Liver (tissue), 9 donors: ENCODE measurements around the gene DAPK2. TPM values are rescaled to one million over a fixed set of nuclear protein-coding genes. Genes with fewer than 3 reads are reported as not detected.

Experiments
- DNase-seq: peaks from one replicate; pipeline ENCODE4 v3.0.0-alpha.2; 2017; ENCODE audit warnings: low spot score
- H3K27ac ChIP-seq, 2 donors: one replicate each; pipeline ENCODE4 v1.7.0; 2013; ENCODE audit warnings: inconsistent platforms in 2 of 2, low read length in 2 of 2, control low read depth in 1 of 2, low read depth in 1 of 2, mild to moderate bottlenecking in 1 of 2
- H3K27me3 ChIP-seq, 4 donors: one replicate each; pipeline versions ENCODE4 v1.6.1 to v1.7.0; 2013; ENCODE audit warnings: low read length in 3 of 4, inconsistent platforms in 1 of 4, mild to moderate bottlenecking in 1 of 4, moderate library complexity in 1 of 4; ENCODE audit not compliant: control insufficient read depth in 4 of 4, insufficient read depth in 4 of 4
- H3K36me3 ChIP-seq, 4 donors: one replicate each; pipeline versions ENCODE4 v1.6.1 to v1.7.0; 2013; ENCODE audit warnings: low read length in 3 of 4, mild to moderate bottlenecking in 3 of 4, low read depth in 1 of 4, moderate library complexity in 1 of 4; ENCODE audit not compliant: control insufficient read depth in 4 of 4, insufficient read depth in 3 of 4
- H3K4me1 ChIP-seq, 4 donors: one replicate each; pipeline versions ENCODE4 v1.6.1 to v1.7.0; 2013; ENCODE audit warnings: low read length in 3 of 4, mild to moderate bottlenecking in 3 of 4, moderate library complexity in 1 of 4; ENCODE audit not compliant: control insufficient read depth in 4 of 4, insufficient read depth in 4 of 4
- H3K4me3 ChIP-seq, 3 donors: one replicate each; pipeline versions ENCODE4 v1.6.1 to v1.7.0; 2013; ENCODE audit warnings: low read length in 3 of 3, control low read depth in 1 of 3, low read depth in 1 of 3, mild to moderate bottlenecking in 1 of 3
- H3K9ac ChIP-seq, 2 donors: one replicate each; pipeline ENCODE4 v1.7.0; 2013; ENCODE audit warnings: low read length in 2 of 2, mild to moderate bottlenecking in 2 of 2, moderate library complexity in 2 of 2, control low read depth in 1 of 2, low read depth in 1 of 2
- H3K9me3 ChIP-seq, 4 donors: one replicate each; pipeline versions ENCODE4 v1.6.1 to v1.7.0; 2013; ENCODE audit warnings: low read length in 3 of 4; ENCODE audit not compliant: control insufficient read depth in 4 of 4
- CTCF ChIP-seq: fragments of 150-350 bp; IDR thresholded peaks from 2 replicates; pipeline ENCODE4 v1.5.1; 2017; ENCODE audit warnings: improper control_type of control experiment, low read depth, low read length; ENCODE audit not compliant: missing input control
- FOXA2 ChIP-seq: IDR thresholded peaks from 2 replicates; pipeline ENCODE4 v1.6.1; 2016; ENCODE audit warnings: antibody characterized with exemption
- HNF4A ChIP-seq, 2 donors: conservative IDR thresholded peaks; 2 replicates each; pipeline ENCODE4 v1.6.1; 2016; ENCODE audit warnings: antibody characterized with exemption in 2 of 2, mild to moderate bottlenecking in 2 of 2
- HNF4G ChIP-seq: IDR thresholded peaks from 2 replicates; pipeline ENCODE4 v1.6.1; 2016; ENCODE audit warnings: antibody characterized with exemption
- RAD21 ChIP-seq, 2 donors: IDR thresholded peaks; 2 replicates each; pipeline ENCODE4 v1.6.1; 2016; ENCODE audit warnings: antibody characterized with exemption in 2 of 2, mild to moderate bottlenecking in 2 of 2
- REST ChIP-seq: IDR thresholded peaks from 2 replicates; pipeline ENCODE4 v1.6.1; 2016; ENCODE audit warnings: antibody characterized with exemption, mild to moderate bottlenecking
- YY1 ChIP-seq: IDR thresholded peaks from 2 replicates; pipeline ENCODE4 v1.6.1; 2016; ENCODE audit warnings: antibody characterized with exemption, mild to moderate bottlenecking
- WGBS: extraction: QIAGEN DNeasy Blood & Tissue Kit; methylation state at CpG from one replicate; pipeline ENCODE4 v1.1.7; 2013; 5-methylcytosine and 5-hydroxymethylcytosine counted together
- polyA plus RNA-seq, 2 donors: library from polyadenylated mRNA; stranded (reverse) in 1 of 2; unstranded in 1 of 2; fragments of 200-250 nt in 1 of 2; fragments of >200 nt in 1 of 2; fragmentation: Nextera tagmentation in 1 of 2; extraction: Ambion mirVana in 1 of 2; gene quantifications; one replicate each; pipeline versions ENCODE4 v1.2.1 to v1.2.3, GENCODE V29; 2013 to 2015
- total RNA-seq, 2 donors: library from RNA; depleted of rRNA; stranded (reverse); fragments of >200 nt; gene quantifications; one replicate each; pipeline ENCODE4 v1.2.3, GENCODE V29; 2014
- donor health status: healthy.
- donor health status: healthy.
- donor health status: healthy.
- donor health status: healthy.
- donor health status: healthy.

Gene DAPK2
- total and polyA plus RNA-seq, 4 donors, result 1.0 to 3.6 (median 1.1) TPM

GRCh38 chr15:64011736-64012135 is 34.5 kb downstream of the DAPK2 start (continued):
- no peak for TF ChIP-seq REST
- TF ChIP-seq YY1, result no peak
- TF ChIP-seq CTCF, result no peak

GRCh38 chr15:64010719-64011118 is 35.6 kb downstream of the DAPK2 start:
- DNase-seq, result no peak
- no peaks in the 10 kb centered on the region for H3K36me3 ChIP-seq
- H3K9ac ChIP-seq, result no peak overlapping the region
- peaks cover 0 to 17% (median 6%) of the 10 kb centered on the region in 4 donors for H3K4me1 ChIP-seq
- no peak overlapping the region for H3K27ac ChIP-seq
- no peak overlapping the region for H3K4me3 ChIP-seq
- H3K27me3 ChIP-seq, result no peaks in the 10 kb centered on the region
- no peaks in the 10 kb centered on the region for H3K9me3 ChIP-seq
- WGBS, result 65% methylated on average over 3 of the region's 3 CpGs
- TF ChIP-seq REST (no peak), RAD21 (IDR thresholded peaks at IDR 0.05) (peak; percentile 13 to 30)

GRCh38 chr15:64009798-64010261 is 36.5 kb downstream of the DAPK2 start:
- Histone ChIP-seq H3K27ac (no peak overlapping the region), H3K9ac (no peak overlapping the region), H3K9me3 (no peaks in the 10 kb centered on the region), H3K4me3 (no peak overlapping the region), H3K36me3 (no peaks in the 10 kb centered on the region), H3K27me3 (no peaks in the 10 kb centered on the region), H3K4me1 (peaks cover 0 to 9% (median 2%) of the 10 kb centered on the region in 4 donors)
- 81% methylated on average over 4 of the region's 4 CpGs for WGBS
- TF ChIP-seq FOXA2 (no peak), RAD21 (IDR thresholded peaks at IDR 0.05) (no peak), HNF4G (no peak), HNF4A (conservative IDR thresholded peaks at IDR 0.05) (no peak)
- no peak for DNase-seq
